GM10266 (cell line): ENCODE results near the gene FGR.
A peak's percentile ranks its signal among the peaks of the same experiment; 100 is the strongest.
"Not testable (repeated sequence)": the region's sequence is repeated elsewhere in the genome, so short reads cannot be mapped to it uniquely, and the experiment has no call there.

Experiments
- DNase-seq: peaks from one replicate; pipeline ENCODE4 v3.0.0; 2012; ENCODE audit errors: extremely low spot score
- CTCF ChIP-seq: IDR thresholded peaks from 2 replicates; pipeline ENCODE4 v1.5.1; 2012; ENCODE audit warnings: mild to moderate bottlenecking, low read depth; ENCODE audit not compliant: control insufficient read depth, insufficient read depth; ENCODE audit errors: missing control alignments

The FGR gene

GRCh38 chr1:27633298-27633610, 1.7 kb downstream of the FGR start:
- no peak for DNase-seq
- no peak for TF ChIP-seq CTCF

GRCh38 chr1:27632387-27633297, 2.3 kb downstream of the FGR start:
- no peak for TF ChIP-seq CTCF
- peak; percentile 80 for DNase-seq

GRCh38 chr1:27630859-27631491, 4.0 kb downstream of the FGR start:
- TF ChIP-seq CTCF, result no peak
- DNase-seq, result no peak

GRCh38 chr1:27628712-27629111, 6.3 kb downstream of the FGR start:
- DNase-seq, result no peak
- no peak for TF ChIP-seq CTCF

- DNase-seq, result not testable (repeated sequence)
These were observed 7.3 kb downstream of the FGR start for GRCh38 chr1:27627733-27628132.

GRCh38 chr1:27627061-27627460, 7.9 kb downstream of the FGR start:
- DNase-seq, result no peak
- TF ChIP-seq CTCF, result no peak

GRCh38 chr1:27626031-27626935, 8.7 kb downstream of the FGR start:
- DNase-seq, result no peak
- TF ChIP-seq CTCF, result no peak
